Gastroesophageal sphincter (tissue), 4 donors: Measurements from ENCODE around the gene GFPT2. TPM values are rescaled to one million over a fixed set of nuclear protein-coding genes. Genes with fewer than 3 reads are reported as not detected.

Experiments used
- ATAC-seq: fragments of 150-250 bp; one replicate; pipeline ENCODE4 v1.9.1; 2016; ENCODE audit warnings: mild to moderate bottlenecking, moderate library complexity
- H3K27ac ChIP-seq, 4 donors: fragments of 200-600 bp; sonication (generic) in 3 of 4; 1 replicate in 3 of 4; 2 replicates in 1 of 4; pipeline ENCODE4 v1.5.1; 2016 to 2019
- H3K27me3 ChIP-seq: fragments of 200-600 bp; sonication (generic); one replicate; pipeline ENCODE4 v1.5.1; 2019
- H3K36me3 ChIP-seq, 2 donors: fragments of 200-600 bp; sonication (generic); one replicate each; pipeline ENCODE4 v1.5.1; 2019; ENCODE audit warnings: control low read depth in 1 of 2
- H3K4me1 ChIP-seq, 3 donors: fragments of 200-600 bp; sonication (generic); 1 replicate in 2 of 3; 2 replicates in 1 of 3; pipeline ENCODE4 v1.5.1; 2016 to 2019; ENCODE audit warnings: control low read depth in 2 of 3
- H3K4me3 ChIP-seq, 2 donors: fragments of 200-600 bp; sonication (generic); one replicate each; pipeline ENCODE4 v1.5.1; 2019; ENCODE audit warnings: mild to moderate bottlenecking in 1 of 2, moderate library complexity in 1 of 2
- H3K9me3 ChIP-seq, 3 donors: fragments of 200-600 bp; sonication (generic); one replicate each; pipeline ENCODE4 v1.5.1; 2017 to 2019; ENCODE audit warnings: control low read depth in 2 of 3
- EP300 ChIP-seq: sonication (generic); formaldehyde crosslinking; IDR thresholded peaks from one replicate; pipeline ENCODE4 v1.6.1; 2017; ENCODE audit warnings: antibody characterized with exemption, mild to moderate bottlenecking
- POLR2A ChIP-seq, 2 donors: fragments of 450-650 bp; IDR thresholded peaks; one replicate each; pipeline ENCODE4 v1.6.1; 2017; ENCODE audit warnings: antibody characterized with exemption in 2 of 2, mild to moderate bottlenecking in 2 of 2, moderate library complexity in 1 of 2
- POLR2AphosphoS5 ChIP-seq: sonication (generic); formaldehyde crosslinking; IDR thresholded peaks from one replicate; pipeline ENCODE4 v1.6.1; 2017; ENCODE audit warnings: antibody characterized with exemption
- WGBS, 2 donors: methylation state at CpG; one replicate each; pipeline ENCODE4 v1.1.5; 2018; ENCODE audit warnings: low coverage in 1 of 2; 5-methylcytosine and 5-hydroxymethylcytosine counted together
- total RNA-seq, 4 donors: library from RNA; depleted of rRNA; stranded (reverse); fragments of >200 nt; gene quantifications; one replicate each; pipeline ENCODE4 v1.1.0, GENCODE V29; 2016
- TF ChIP-seq, protein P1 (sequence below), 4 experiments: fragments of 200-600 bp in 2 of 4; fragments of 450-650 bp in 2 of 4; sonication (generic) in 1 of 4; IDR thresholded peaks; one replicate each; pipeline ENCODE4 v1.5.1; 2017 to 2019; ENCODE audit warnings: antibody characterized with exemption in 4 of 4, mild to moderate bottlenecking in 2 of 4, moderate library complexity in 2 of 4

The GFPT2 gene
- total RNA-seq, 4 donors from 2014 or later, result 28.7 to 94.1 (median 34.1) TPM

DNA sequence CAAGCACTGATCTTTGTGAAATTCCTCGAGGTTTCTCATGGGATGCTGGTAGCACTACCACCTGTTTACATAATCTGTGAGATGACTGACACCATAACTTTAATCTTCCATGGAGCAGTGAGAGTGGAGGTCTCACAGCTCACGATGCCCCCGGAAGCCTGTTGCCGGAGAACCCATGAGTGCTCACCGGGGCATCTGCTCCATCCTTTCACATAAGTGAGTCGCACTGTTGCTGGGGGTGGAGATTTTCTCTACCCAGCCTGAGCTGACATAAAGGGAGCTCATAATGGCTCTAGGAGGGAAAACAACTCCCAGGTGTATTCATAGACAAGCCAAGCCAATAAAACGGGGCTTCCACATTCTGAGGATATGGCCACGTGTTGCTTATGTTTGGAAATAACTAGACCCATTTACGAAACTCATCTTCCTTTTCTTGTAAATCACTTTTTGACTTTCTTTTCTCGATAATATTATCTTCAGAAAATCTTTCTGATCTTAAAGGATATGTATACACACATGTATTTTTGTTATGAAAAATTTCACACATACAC lies 11.2 kb upstream of the GFPT2 start:
- Histone ChIP-seq H3K36me3 (no peaks in the 10 kb centered on the region), H3K4me3 (no peak overlapping the region), H3K27ac (no peak overlapping the region), H3K4me1 (no peaks in the 10 kb centered on the region), H3K27me3 (no peaks in the 10 kb centered on the region), H3K9me3 (no peaks in the 10 kb centered on the region)
- 74 to 81% methylated on average over 5 to 9 of the region's 10 CpGs for WGBS, 2 donors
- ATAC-seq, result no peak
- TF ChIP-seq POLR2A (IDR thresholded peaks at IDR 0.05) (no peak), POLR2AphosphoS5 (no peak), EP300 (no peak)
- TF ChIP-seq, protein P1, sequence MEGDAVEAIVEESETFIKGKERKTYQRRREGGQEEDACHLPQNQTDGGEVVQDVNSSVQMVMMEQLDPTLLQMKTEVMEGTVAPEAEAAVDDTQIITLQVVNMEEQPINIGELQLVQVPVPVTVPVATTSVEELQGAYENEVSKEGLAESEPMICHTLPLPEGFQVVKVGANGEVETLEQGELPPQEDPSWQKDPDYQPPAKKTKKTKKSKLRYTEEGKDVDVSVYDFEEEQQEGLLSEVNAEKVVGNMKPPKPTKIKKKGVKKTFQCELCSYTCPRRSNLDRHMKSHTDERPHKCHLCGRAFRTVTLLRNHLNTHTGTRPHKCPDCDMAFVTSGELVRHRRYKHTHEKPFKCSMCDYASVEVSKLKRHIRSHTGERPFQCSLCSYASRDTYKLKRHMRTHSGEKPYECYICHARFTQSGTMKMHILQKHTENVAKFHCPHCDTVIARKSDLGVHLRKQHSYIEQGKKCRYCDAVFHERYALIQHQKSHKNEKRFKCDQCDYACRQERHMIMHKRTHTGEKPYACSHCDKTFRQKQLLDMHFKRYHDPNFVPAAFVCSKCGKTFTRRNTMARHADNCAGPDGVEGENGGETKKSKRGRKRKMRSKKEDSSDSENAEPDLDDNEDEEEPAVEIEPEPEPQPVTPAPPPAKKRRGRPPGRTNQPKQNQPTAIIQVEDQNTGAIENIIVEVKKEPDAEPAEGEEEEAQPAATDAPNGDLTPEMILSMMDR (IDR thresholded peaks at IDR 0.05), result no peak

DNA sequence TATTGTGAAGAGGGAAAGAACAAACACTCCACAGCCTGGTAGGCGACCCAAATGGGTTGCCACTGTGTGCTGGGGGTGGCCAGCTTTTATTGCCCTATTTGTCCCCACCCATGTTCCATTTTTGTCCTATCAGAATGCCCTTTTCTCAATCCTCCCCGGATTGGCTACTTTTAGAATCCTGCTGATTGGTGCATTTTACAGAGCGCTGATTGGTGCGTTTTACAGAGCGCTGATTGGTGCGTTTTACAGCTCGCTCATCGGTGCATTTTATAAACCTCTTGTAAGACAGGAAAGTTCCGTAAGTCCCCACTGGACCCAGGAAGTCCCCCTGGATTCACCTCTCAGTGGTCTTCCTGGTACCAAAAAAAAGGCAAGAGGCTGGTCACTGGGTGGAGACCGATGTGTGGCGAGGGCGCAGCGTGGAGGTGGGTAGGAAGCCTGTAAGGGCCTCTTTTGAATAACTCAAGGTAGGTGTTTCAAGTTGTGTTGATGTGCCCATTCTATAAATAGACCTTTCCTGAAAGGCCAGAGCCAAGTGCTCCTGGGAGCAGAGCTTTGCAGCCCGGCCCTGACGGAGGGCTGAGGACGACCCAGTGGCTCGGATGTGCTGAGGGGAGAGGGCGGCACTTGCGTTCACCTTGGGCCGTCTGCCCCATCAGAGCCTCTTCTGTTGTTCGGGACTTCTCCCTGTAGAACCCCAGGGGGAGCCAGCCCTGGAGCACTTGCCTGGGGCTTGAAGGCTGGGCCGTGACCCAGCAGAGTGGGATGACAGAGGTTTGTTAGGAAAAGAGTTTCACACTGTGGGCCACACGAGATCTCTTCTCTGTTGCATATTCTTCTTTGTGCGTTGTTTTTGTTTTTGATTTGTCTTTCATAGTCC lies 7.2 kb upstream of the GFPT2 start:
- ATAC-seq, result no peak
- WGBS, 2 donors, result 91 to 92% methylated on average over 9 to 10 of the region's 24 CpGs
- TF ChIP-seq, protein P1 (IDR thresholded peaks at IDR 0.05), result no peak
- TF ChIP-seq EP300 (no peak), POLR2AphosphoS5 (no peak), POLR2A (IDR thresholded peaks at IDR 0.05) (no peak)

DNA sequence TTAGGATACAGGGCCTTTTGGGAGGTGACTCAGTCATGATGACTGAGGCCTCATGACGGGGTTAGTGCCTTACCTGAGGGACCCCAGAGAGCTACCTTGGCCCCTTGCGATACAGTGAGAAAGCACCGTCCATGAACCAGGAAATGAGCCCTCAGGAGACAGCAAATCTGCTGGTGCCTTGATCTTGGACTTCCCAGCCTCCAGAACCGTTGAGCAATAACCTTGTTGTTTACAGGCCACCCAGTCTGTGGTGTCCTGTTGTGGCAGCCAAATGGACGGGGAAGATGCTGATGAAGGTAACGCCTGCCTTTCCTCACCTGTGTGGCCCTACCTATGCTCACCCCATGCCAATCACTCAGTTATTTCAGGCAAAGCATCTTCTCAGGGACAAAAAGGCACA lies 5.6 kb upstream of the GFPT2 start:
- Histone ChIP-seq H3K27me3 (peaks cover 6% of the 10 kb centered on the region), H3K4me1 (peaks cover 0 to 7% (median 3%) of the 10 kb centered on the region in 3 donors), H3K4me3 (no peak overlapping the region), H3K27ac (no peak overlapping the region), H3K36me3 (no peaks in the 10 kb centered on the region), H3K9me3 (no peaks in the 10 kb centered on the region)
- TF ChIP-seq POLR2A (IDR thresholded peaks at IDR 0.05) (no peak), EP300 (no peak), POLR2AphosphoS5 (no peak)
- TF ChIP-seq, protein P1 (IDR thresholded peaks at IDR 0.05), result no peak
- no peak for ATAC-seq
- WGBS, 2 donors, result no CpG with 5 or more reads among the region's 6 CpGs

More for the DNA sequence above, 7.2 kb upstream of the GFPT2 start:
- no peaks in the 10 kb centered on the region for H3K27me3 ChIP-seq
- no peaks in the 10 kb centered on the region for H3K36me3 ChIP-seq
- H3K27ac ChIP-seq, result no peak overlapping the region
- no peak overlapping the region for H3K4me3 ChIP-seq
- H3K9me3 ChIP-seq, result no peaks in the 10 kb centered on the region
- no peaks in the 10 kb centered on the region for H3K4me1 ChIP-seq

DNA sequence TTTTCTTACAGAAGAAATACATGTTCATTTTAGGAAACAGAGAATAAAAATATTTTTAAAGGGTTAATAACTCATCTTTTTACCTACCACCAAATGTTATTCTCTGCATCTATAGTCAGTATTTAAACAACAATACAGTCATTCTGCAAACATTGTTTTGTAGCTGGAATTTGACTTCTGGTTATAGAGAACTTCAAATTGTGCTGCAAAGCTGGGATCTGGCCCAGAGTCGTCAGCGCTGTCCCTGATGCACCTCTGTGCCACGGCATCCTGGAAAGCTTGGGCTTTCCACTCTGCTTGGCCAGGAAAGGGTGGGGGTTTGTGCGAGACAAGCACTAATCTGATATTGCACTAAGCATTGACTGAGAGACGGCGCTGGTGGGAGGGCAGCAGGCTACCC lies 5.0 kb upstream of the GFPT2 start:
- no peak for ATAC-seq
- Histone ChIP-seq H3K36me3 (no peaks in the 10 kb centered on the region), H3K27ac (no peak overlapping the region), H3K4me1 (peaks cover 0 to 11% (median 3%) of the 10 kb centered on the region in 3 donors), H3K9me3 (no peaks in the 10 kb centered on the region), H3K4me3 (no peak overlapping the region), H3K27me3 (peaks cover 6% of the 10 kb centered on the region)
- 97 to 100% methylated on average over 2 to 6 of the region's 6 CpGs for WGBS, 2 donors
- TF ChIP-seq POLR2A (IDR thresholded peaks at IDR 0.05) (no peak), EP300 (no peak), POLR2AphosphoS5 (no peak)
- TF ChIP-seq, protein P1 (IDR thresholded peaks at IDR 0.05), result no peak
